ENCODE measurements around the gene ADARB1. TPM values are rescaled to one million over a fixed set of nuclear protein-coding genes. Genes with fewer than 3 reads are reported as not detected.

ADARB1 gene
- total and polyA plus RNA-seq, 2 experiments from 2014 or later = 16.0 to 17.3 TPM

DNA sequence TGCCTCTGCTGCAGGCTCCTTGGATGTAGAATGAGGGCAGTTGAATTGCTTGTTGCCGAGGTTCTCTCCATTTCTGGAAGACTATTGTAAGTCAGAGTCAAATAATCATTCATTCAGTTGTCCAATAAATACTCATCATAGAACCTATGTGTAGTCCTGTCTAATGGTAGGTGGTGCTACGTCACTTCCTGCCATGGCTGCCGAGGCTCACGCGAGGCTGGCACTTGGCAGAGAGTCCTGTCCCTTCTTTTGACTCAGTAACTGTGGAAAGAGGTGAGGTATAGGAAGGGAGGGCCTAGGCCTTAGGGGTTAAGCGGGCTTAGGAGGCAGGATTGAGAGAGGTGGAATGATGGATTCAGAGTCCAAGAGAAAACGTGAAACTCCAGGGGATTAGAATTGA lies 9.7 kb downstream of the ADARB1 start:
- H4K20me1 ChIP-seq (ENCODE audit: insufficient read depth, poor library complexity, severe bottlenecking) = peaks cover 12% of the 10 kb centered on the region
- no peak for DNase-seq (ENCODE audit: low spot score)
- TF ChIP-seq, protein P1, sequence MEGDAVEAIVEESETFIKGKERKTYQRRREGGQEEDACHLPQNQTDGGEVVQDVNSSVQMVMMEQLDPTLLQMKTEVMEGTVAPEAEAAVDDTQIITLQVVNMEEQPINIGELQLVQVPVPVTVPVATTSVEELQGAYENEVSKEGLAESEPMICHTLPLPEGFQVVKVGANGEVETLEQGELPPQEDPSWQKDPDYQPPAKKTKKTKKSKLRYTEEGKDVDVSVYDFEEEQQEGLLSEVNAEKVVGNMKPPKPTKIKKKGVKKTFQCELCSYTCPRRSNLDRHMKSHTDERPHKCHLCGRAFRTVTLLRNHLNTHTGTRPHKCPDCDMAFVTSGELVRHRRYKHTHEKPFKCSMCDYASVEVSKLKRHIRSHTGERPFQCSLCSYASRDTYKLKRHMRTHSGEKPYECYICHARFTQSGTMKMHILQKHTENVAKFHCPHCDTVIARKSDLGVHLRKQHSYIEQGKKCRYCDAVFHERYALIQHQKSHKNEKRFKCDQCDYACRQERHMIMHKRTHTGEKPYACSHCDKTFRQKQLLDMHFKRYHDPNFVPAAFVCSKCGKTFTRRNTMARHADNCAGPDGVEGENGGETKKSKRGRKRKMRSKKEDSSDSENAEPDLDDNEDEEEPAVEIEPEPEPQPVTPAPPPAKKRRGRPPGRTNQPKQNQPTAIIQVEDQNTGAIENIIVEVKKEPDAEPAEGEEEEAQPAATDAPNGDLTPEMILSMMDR (IDR thresholded peaks at IDR 0.05; ENCODE audit: poor library complexity) = no peak
- no peak for TF ChIP-seq EZH2 (IDR thresholded peaks at IDR 0.05; ENCODE audit: borderline replicate concordance)
- no peak for TF ChIP-seq EZH2phosphoT487 (IDR thresholded peaks at IDR 0.05; ENCODE audit: low read depth, severe bottlenecking, unreplicated experiment)
- 87% methylated on average over 7 of the region's 7 CpGs for WGBS (ENCODE audit: low lambda C conversion rate, missing lambda C conversion rate)
- no peaks in the 10 kb centered on the region for H3K9me2 ChIP-seq (replicated peaks; ENCODE audit: insufficient read depth)
- H3K36me3 ChIP-seq (replicated peaks; ENCODE audit: insufficient read depth, low read depth) = no peaks in the 10 kb centered on the region
- no peak overlapping the region for H3K27ac ChIP-seq
- H3K9me3 ChIP-seq (ENCODE audit: low read depth) = no peaks in the 10 kb centered on the region
- no peak overlapping the region for H3K4me3 ChIP-seq
- no peak overlapping the region for H3K4me2 ChIP-seq
- no peaks in the 10 kb centered on the region for H3K27me3 ChIP-seq
- H3K4me1 ChIP-seq (ENCODE audit: insufficient read depth) = no peaks in the 10 kb centered on the region
- no peak overlapping the region for H2AFZ ChIP-seq
- peaks cover 95% of the 10 kb centered on the region for H3K79me2 ChIP-seq

DNA sequence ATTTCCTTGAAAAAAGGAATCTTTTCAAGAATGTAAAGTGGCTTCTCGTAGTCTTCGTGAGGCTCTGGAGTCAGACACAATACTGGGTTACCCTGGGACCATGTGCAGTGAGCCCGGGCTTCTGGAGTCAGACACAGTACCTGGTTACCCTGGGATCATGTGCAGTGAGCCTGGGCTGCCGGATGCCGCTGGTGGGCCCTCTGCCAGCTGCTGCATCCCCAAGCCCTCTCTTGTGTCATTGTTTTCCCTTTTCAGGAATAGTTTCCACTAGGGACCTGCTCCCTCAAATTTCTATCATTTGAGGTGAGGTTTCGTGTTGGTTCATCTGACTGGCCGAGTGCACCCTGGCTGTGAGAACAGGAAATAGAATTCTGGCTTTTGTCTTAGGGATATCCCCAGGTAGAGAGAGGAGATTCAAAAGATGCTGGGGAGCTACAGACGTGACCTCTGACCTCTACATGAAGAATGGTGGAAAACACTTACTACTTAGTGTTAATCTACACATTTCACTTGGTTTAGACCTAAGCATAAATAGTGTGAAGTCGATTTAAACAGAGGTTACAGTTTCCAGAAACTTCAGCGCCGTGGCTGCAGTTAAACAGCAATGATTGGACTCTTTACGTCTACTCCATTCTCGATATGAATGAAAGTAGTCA lies 10.6 kb downstream of the ADARB1 start:
- Histone ChIP-seq H3K79me2 (peaks cover 94% of the 10 kb centered on the region), H3K4me3 (no peak overlapping the region), H3K4me2 (no peak overlapping the region), H2AFZ (no peak overlapping the region), H3K4me1 (ENCODE audit: insufficient read depth) (no peaks in the 10 kb centered on the region), H3K27me3 (no peaks in the 10 kb centered on the region), H3K9me2 (replicated peaks; ENCODE audit: insufficient read depth) (no peaks in the 10 kb centered on the region), H4K20me1 (ENCODE audit: insufficient read depth, poor library complexity, severe bottlenecking) (peaks cover 12% of the 10 kb centered on the region), H3K27ac (no peak overlapping the region), H3K9me3 (ENCODE audit: low read depth) (no peaks in the 10 kb centered on the region), H3K36me3 (replicated peaks; ENCODE audit: insufficient read depth, low read depth) (no peaks in the 10 kb centered on the region)
- WGBS (ENCODE audit: low lambda C conversion rate, missing lambda C conversion rate) = 92% methylated on average over 13 of the region's 13 CpGs
- TF ChIP-seq, protein P1 (IDR thresholded peaks at IDR 0.05; ENCODE audit: poor library complexity) = no peak
- no peak for TF ChIP-seq EZH2 (IDR thresholded peaks at IDR 0.05; ENCODE audit: borderline replicate concordance)
- no peak for TF ChIP-seq EZH2phosphoT487 (IDR thresholded peaks at IDR 0.05; ENCODE audit: low read depth, severe bottlenecking, unreplicated experiment)
- DNase-seq (ENCODE audit: low spot score) = no peak

DNA sequence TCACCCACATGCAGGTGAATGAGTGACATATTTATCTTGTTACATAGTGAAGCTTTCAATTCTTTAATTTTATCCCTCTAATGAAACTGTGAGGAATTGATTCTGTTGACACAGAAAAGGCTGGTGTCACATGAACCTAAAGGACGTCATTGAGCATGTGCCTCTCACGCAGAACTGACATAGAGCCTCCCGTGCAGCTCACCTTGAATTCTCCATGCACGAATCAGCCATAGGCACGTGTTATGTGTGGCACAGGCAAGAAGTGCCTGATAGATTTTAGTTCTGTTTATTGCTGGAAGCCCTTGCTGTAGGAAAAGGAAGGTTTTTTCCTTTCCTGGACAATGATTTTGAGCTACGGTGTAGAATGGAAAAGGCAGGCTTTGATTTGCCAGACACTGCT lies 11.3 kb downstream of the ADARB1 start:
- Histone ChIP-seq H3K27ac (no peak overlapping the region), H3K4me2 (no peak overlapping the region), H3K79me2 (peaks cover 94% of the 10 kb centered on the region), H3K9me3 (ENCODE audit: low read depth) (no peaks in the 10 kb centered on the region), H3K4me3 (no peak overlapping the region), H4K20me1 (ENCODE audit: insufficient read depth, poor library complexity, severe bottlenecking) (peaks cover 13% of the 10 kb centered on the region), H3K27me3 (no peaks in the 10 kb centered on the region), H3K36me3 (replicated peaks; ENCODE audit: insufficient read depth, low read depth) (no peaks in the 10 kb centered on the region), H2AFZ (no peak overlapping the region), H3K4me1 (ENCODE audit: insufficient read depth) (no peaks in the 10 kb centered on the region), H3K9me2 (replicated peaks; ENCODE audit: insufficient read depth) (no peaks in the 10 kb centered on the region)
- WGBS (ENCODE audit: low lambda C conversion rate, missing lambda C conversion rate) = 87% methylated on average over 6 of the region's 6 CpGs
- TF ChIP-seq, protein P1 (IDR thresholded peaks at IDR 0.05; ENCODE audit: poor library complexity) = no peak
- TF ChIP-seq EZH2 (IDR thresholded peaks at IDR 0.05; ENCODE audit: borderline replicate concordance) (no peak), EZH2phosphoT487 (IDR thresholded peaks at IDR 0.05; ENCODE audit: low read depth, severe bottlenecking, unreplicated experiment) (no peak)
- DNase-seq (ENCODE audit: low spot score) = no peak
